CD4-positive, alpha-beta T cell treated with Interleukin-10 for 1 hour (primary cell): ENCODE data around the gene TMEM119.
"Not testable (repeated sequence)": the region's sequence is repeated elsewhere in the genome, so short reads cannot be mapped to it uniquely, and the experiment has no call there.

Source experiments
- DNase-seq: peaks from one replicate; pipeline ENCODE4 v3.0.0-alpha.2; 2020

TMEM119 gene

GRCh38 chr12:108562348-108563135, 35.3 kb downstream of the TMEM119 start, which contains the start of gene ISCU:
ISCU (plus strand) TSS chr12:108562596; CDS start chr12:108562623, 27 bp downstream.
- DNase-seq: peak; percentile 99

- peak; percentile 19 for DNase-seq
Observed at GRCh38 chr12:108561852-108562347, 36.0 kb downstream of the TMEM119 start.

- peak; percentile 91 for DNase-seq
Observed at GRCh38 chr12:108560752-108561719, 36.8 kb downstream of the TMEM119 start, which contains the start of gene SART3. SART3 (minus strand) TSS chr12:108561173; CDS start chr12:108561154, 19 bp downstream.

- no peak for DNase-seq
Observed at GRCh38 chr12:108560321-108560721, 37.6 kb downstream of the TMEM119 start.

- DNase-seq: no peak
Observed at GRCh38 chr12:108559748-108560147, 38.1 kb downstream of the TMEM119 start.

GRCh38 chr12:108559007-108559655, 38.8 kb downstream of the TMEM119 start:
- no peak for DNase-seq

- DNase-seq: not testable (repeated sequence)
Observed at GRCh38 chr12:108555383-108555782, 42.5 kb downstream of the TMEM119 start.

- no peak for DNase-seq
Observed at GRCh38 chr12:108553799-108554198, 44.1 kb downstream of the TMEM119 start.

GRCh38 chr12:108551535-108551934, 46.3 kb downstream of the TMEM119 start:
- no peak for DNase-seq

GRCh38 chr12:108548954-108549521, 48.8 kb downstream of the TMEM119 start:
- DNase-seq: no peak

- no peak for DNase-seq
Observed at GRCh38 chr12:108547686-108548085, 50.2 kb downstream of the TMEM119 start.

- no peak for DNase-seq
Observed at GRCh38 chr12:108543652-108544051, 54.2 kb downstream of the TMEM119 start.

GRCh38 chr12:108542320-108542719, 55.6 kb downstream of the TMEM119 start:
- DNase-seq: no peak
